Activated T-helper 1 cell treated with Interleukin-2 at 50 U/mL for 16 hours (primary cell): ENCODE measurements around the gene ZNRF4.

ENCODE experiments used
- DNase-seq: peaks from one replicate; pipeline ENCODE4 v3.0.0-alpha.2; 2020; ENCODE audit warnings: low read depth

ZNRF4 gene

GRCh38 chr19:5504114-5504513, 48.9 kb downstream of the ZNRF4 start:
- DNase-seq: no peak
